ENCODE results near the gene TTLL11.

DNA sequence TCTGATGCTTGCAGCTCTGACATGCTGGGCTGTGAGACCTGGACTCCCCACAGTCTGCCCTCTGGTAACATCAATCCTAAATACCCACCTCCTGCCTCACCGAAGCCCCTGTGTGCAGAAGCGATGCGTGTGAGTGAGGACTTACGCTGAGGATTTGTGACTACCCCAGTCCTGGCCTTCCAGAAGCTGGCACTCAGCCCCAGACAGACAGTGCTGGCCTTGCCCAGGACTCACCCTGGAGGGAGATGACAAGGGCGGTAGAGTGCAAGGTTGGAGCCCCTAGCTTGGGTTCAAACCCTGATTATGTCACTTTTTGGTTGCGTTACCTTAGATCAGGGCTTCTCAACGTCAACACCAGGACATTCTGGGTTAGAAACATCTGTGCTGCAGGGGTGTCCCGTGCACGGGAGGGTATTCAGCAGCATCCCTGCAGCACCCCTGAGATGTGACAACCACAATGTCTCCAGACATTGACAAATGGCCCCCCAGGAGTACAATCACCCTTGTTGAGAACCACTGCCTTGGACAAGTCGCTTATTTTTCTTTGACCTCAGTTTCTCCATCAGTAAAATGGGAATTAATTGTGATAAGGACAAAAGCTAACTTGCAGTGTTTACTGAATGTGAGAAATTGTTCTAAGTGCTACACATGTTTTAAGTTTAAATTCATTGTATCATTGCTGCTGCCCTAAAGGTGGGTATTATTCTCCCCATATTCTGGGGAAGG, 23.5 kb upstream of the TTLL11 start:
- no peak for TF ChIP-seq POLR2A (IDR thresholded peaks at IDR 0.05; ENCODE audit: extremely low read depth, insufficient read length)
- TF ChIP-seq, protein P1, sequence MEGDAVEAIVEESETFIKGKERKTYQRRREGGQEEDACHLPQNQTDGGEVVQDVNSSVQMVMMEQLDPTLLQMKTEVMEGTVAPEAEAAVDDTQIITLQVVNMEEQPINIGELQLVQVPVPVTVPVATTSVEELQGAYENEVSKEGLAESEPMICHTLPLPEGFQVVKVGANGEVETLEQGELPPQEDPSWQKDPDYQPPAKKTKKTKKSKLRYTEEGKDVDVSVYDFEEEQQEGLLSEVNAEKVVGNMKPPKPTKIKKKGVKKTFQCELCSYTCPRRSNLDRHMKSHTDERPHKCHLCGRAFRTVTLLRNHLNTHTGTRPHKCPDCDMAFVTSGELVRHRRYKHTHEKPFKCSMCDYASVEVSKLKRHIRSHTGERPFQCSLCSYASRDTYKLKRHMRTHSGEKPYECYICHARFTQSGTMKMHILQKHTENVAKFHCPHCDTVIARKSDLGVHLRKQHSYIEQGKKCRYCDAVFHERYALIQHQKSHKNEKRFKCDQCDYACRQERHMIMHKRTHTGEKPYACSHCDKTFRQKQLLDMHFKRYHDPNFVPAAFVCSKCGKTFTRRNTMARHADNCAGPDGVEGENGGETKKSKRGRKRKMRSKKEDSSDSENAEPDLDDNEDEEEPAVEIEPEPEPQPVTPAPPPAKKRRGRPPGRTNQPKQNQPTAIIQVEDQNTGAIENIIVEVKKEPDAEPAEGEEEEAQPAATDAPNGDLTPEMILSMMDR (IDR thresholded peaks at IDR 0.05; ENCODE audit: low read depth, low read length), result no peak
- TF ChIP-seq, protein P2, sequence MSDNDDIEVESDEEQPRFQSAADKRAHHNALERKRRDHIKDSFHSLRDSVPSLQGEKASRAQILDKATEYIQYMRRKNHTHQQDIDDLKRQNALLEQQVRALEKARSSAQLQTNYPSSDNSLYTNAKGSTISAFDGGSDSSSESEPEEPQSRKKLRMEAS (IDR thresholded peaks at IDR 0.05; ENCODE audit: low read depth, low read length), result no peak
